ENCODE data around the gene BAZ1A.

BAZ1A gene

GRCh38 chr14:34721129-34721528 lies 154.0 kb downstream of the BAZ1A start:
- DNase-seq (ENCODE audit: low read depth in 2 of 2) = no peak

- no peak for DNase-seq (ENCODE audit: low read depth in 2 of 2)
These were observed 156.3 kb downstream of the BAZ1A start for GRCh38 chr14:34718750-34719304.

- no peak for DNase-seq (ENCODE audit: low read depth in 2 of 2)
These were observed 159.9 kb downstream of the BAZ1A start for GRCh38 chr14:34715127-34715863.

GRCh38 chr14:34714320-34715126 lies 160.6 kb downstream of the BAZ1A start, which contains the start of gene CFL2:
TSS of gene CFL2 (minus strand) at chr14:34714593. CDS start at chr14:34714540, 53 bp downstream.
- DNase-seq (ENCODE audit: low read depth in 2 of 2) = peak; percentile 12 to 46

GRCh38 chr14:34713681-34714319 lies 161.4 kb downstream of the BAZ1A start:
- peak in 1 of 2 donors; percentile 17 for DNase-seq (ENCODE audit: low read depth in 2 of 2)

GRCh38 chr14:34713122-34713680 lies 162.0 kb downstream of the BAZ1A start:
- no peak for DNase-seq (ENCODE audit: low read depth in 2 of 2)

GRCh38 chr14:34711796-34712712 lies 163.1 kb downstream of the BAZ1A start:
- no peak for DNase-seq (ENCODE audit: low read depth in 2 of 2)

- DNase-seq (ENCODE audit: low read depth in 2 of 2) = no peak
These were observed 164.0 kb downstream of the BAZ1A start for GRCh38 chr14:34711169-34711568.

GRCh38 chr14:34710744-34711143 lies 164.4 kb downstream of the BAZ1A start:
- no peak for DNase-seq (ENCODE audit: low read depth in 2 of 2)

- DNase-seq (ENCODE audit: low read depth in 2 of 2) = no peak
These were observed 165.2 kb downstream of the BAZ1A start for GRCh38 chr14:34710006-34710405.

- DNase-seq (ENCODE audit: low read depth in 2 of 2) = no peak
These were observed 167.4 kb downstream of the BAZ1A start for GRCh38 chr14:34707722-34708121.

Data from stimulated activated CD4-positive, alpha-beta T cell treated with anti-CD3 and anti-CD28 coated beads, Interleukin-1b, Interleukin-23, amount 100 ng/mL, for 1 hour (primary cell).